ENCODE data around the gene PARVG. TPM values are rescaled to one million over a fixed set of nuclear protein-coding genes. Genes with fewer than 3 reads are reported as not detected.

Gene PARVG
- polyA plus RNA-seq, 4 donors = 1.1 to 7.0 (median 5.5) TPM

- H3K4me3 ChIP-seq (ENCODE audit: low read depth in 1 of 3, low read length in 3 of 3) = no peak overlapping the region
- DNase-seq = no peak
- H3K4me1 ChIP-seq (ENCODE audit: control insufficient read depth in 3 of 3, insufficient read depth in 2 of 3, low read depth in 1 of 3, low read length in 2 of 3) = no peaks in the 10 kb centered on the region
- no peaks in the 10 kb centered on the region for H3K9me3 ChIP-seq (ENCODE audit: control insufficient read depth in 2 of 2, insufficient read depth in 1 of 2, low read depth in 1 of 2, low read length in 1 of 2)
- 71 to 84% (median 79%) methylated on average over 2 of the region's 2 CpGs for WGBS, 3 donors
- no peak for FAIRE-seq
- H3K27me3 ChIP-seq (ENCODE audit: control insufficient read depth in 3 of 3, insufficient read depth in 3 of 3, low read length in 3 of 3) = no peaks in the 10 kb centered on the region
- H3K27ac ChIP-seq (ENCODE audit: low read depth in 1 of 3, low read length in 2 of 3) = no peak overlapping the region
- no peaks in the 10 kb centered on the region for H3K36me3 ChIP-seq (ENCODE audit: control insufficient read depth in 3 of 3, insufficient read depth in 2 of 3, low read depth in 1 of 3, low read length in 3 of 3)
These were observed 18.4 kb downstream of the PARVG start for GRCh38 chr22:44199164-44199563.

- Histone ChIP-seq H3K4me3 (ENCODE audit: low read depth in 1 of 3, low read length in 3 of 3) (no peak overlapping the region), H3K27ac (ENCODE audit: low read depth in 1 of 3, low read length in 2 of 3) (no peak overlapping the region), H3K4me1 (ENCODE audit: control insufficient read depth in 3 of 3, insufficient read depth in 2 of 3, low read depth in 1 of 3, low read length in 2 of 3) (no peaks in the 10 kb centered on the region), H3K9me3 (ENCODE audit: control insufficient read depth in 2 of 2, insufficient read depth in 1 of 2, low read depth in 1 of 2, low read length in 1 of 2) (no peaks in the 10 kb centered on the region), H3K36me3 (ENCODE audit: control insufficient read depth in 3 of 3, insufficient read depth in 2 of 3, low read depth in 1 of 3, low read length in 3 of 3) (no peaks in the 10 kb centered on the region), H3K27me3 (ENCODE audit: control insufficient read depth in 3 of 3, insufficient read depth in 3 of 3, low read length in 3 of 3) (no peaks in the 10 kb centered on the region)
- FAIRE-seq (no peak), DNase-seq (no peak)
- WGBS, 3 donors = 20 to 91% (median 77%) methylated on average over 1 to 5 of the region's 5 CpGs
These were observed 19.1 kb downstream of the PARVG start for GRCh38 chr22:44199866-44200265.

- DNase-seq (no peak), FAIRE-seq (no peak)
- Histone ChIP-seq H3K4me3 (ENCODE audit: low read depth in 1 of 3, low read length in 3 of 3) (no peak overlapping the region), H3K4me1 (ENCODE audit: control insufficient read depth in 3 of 3, insufficient read depth in 2 of 3, low read depth in 1 of 3, low read length in 2 of 3) (no peaks in the 10 kb centered on the region), H3K27me3 (ENCODE audit: control insufficient read depth in 3 of 3, insufficient read depth in 3 of 3, low read length in 3 of 3) (no peaks in the 10 kb centered on the region), H3K27ac (ENCODE audit: low read depth in 1 of 3, low read length in 2 of 3) (no peak overlapping the region), H3K9me3 (ENCODE audit: control insufficient read depth in 2 of 2, insufficient read depth in 1 of 2, low read depth in 1 of 2, low read length in 1 of 2) (no peaks in the 10 kb centered on the region), H3K36me3 (ENCODE audit: control insufficient read depth in 3 of 3, insufficient read depth in 2 of 3, low read depth in 1 of 3, low read length in 3 of 3) (no peaks in the 10 kb centered on the region)
- WGBS, 3 donors = 70 to 89% (median 80%) methylated on average over 6 of the region's 6 CpGs
These were observed 19.7 kb downstream of the PARVG start for GRCh38 chr22:44200451-44200850.

GRCh38 chr22:44200855-44201550 is 20.3 kb downstream of the PARVG start:
- Histone ChIP-seq H3K27me3 (ENCODE audit: control insufficient read depth in 3 of 3, insufficient read depth in 3 of 3, low read length in 3 of 3) (no peaks in the 10 kb centered on the region), H3K4me1 (ENCODE audit: control insufficient read depth in 3 of 3, insufficient read depth in 2 of 3, low read depth in 1 of 3, low read length in 2 of 3) (no peaks in the 10 kb centered on the region), H3K27ac (ENCODE audit: low read depth in 1 of 3, low read length in 2 of 3) (no peak overlapping the region), H3K4me3 (ENCODE audit: low read depth in 1 of 3, low read length in 3 of 3) (no peak overlapping the region), H3K9me3 (ENCODE audit: control insufficient read depth in 2 of 2, insufficient read depth in 1 of 2, low read depth in 1 of 2, low read length in 1 of 2) (no peaks in the 10 kb centered on the region), H3K36me3 (ENCODE audit: control insufficient read depth in 3 of 3, insufficient read depth in 2 of 3, low read depth in 1 of 3, low read length in 3 of 3) (no peaks in the 10 kb centered on the region)
- DNase-seq (no peak), FAIRE-seq (no peak)
- 50 to 72% (median 59%) methylated on average over 15 to 17 of the region's 17 CpGs for WGBS, 3 donors

- H3K27ac ChIP-seq (ENCODE audit: low read depth in 1 of 3, low read length in 2 of 3) = no peak overlapping the region
- no peak for FAIRE-seq
- WGBS, 3 donors = 73 to 82% (median 78%) methylated on average over 12 of the region's 12 CpGs
- DNase-seq = no peak
- H3K4me3 ChIP-seq (ENCODE audit: low read depth in 1 of 3, low read length in 3 of 3) = no peak overlapping the region
- H3K4me1 ChIP-seq (ENCODE audit: control insufficient read depth in 3 of 3, insufficient read depth in 2 of 3, low read depth in 1 of 3, low read length in 2 of 3) = no peaks in the 10 kb centered on the region
- no peaks in the 10 kb centered on the region for H3K9me3 ChIP-seq (ENCODE audit: control insufficient read depth in 2 of 2, insufficient read depth in 1 of 2, low read depth in 1 of 2, low read length in 1 of 2)
- H3K36me3 ChIP-seq (ENCODE audit: control insufficient read depth in 3 of 3, insufficient read depth in 2 of 3, low read depth in 1 of 3, low read length in 3 of 3) = no peaks in the 10 kb centered on the region
- H3K27me3 ChIP-seq (ENCODE audit: control insufficient read depth in 3 of 3, insufficient read depth in 3 of 3, low read length in 3 of 3) = no peaks in the 10 kb centered on the region
These were observed 20.9 kb downstream of the PARVG start for GRCh38 chr22:44201665-44202064.

- no peak for FAIRE-seq
- Histone ChIP-seq H3K27ac (ENCODE audit: low read depth in 1 of 3, low read length in 2 of 3) (no peak overlapping the region), H3K4me3 (ENCODE audit: low read depth in 1 of 3, low read length in 3 of 3) (no peak overlapping the region), H3K27me3 (ENCODE audit: control insufficient read depth in 3 of 3, insufficient read depth in 3 of 3, low read length in 3 of 3) (no peaks in the 10 kb centered on the region), H3K9me3 (ENCODE audit: control insufficient read depth in 2 of 2, insufficient read depth in 1 of 2, low read depth in 1 of 2, low read length in 1 of 2) (no peaks in the 10 kb centered on the region), H3K36me3 (ENCODE audit: control insufficient read depth in 3 of 3, insufficient read depth in 2 of 3, low read depth in 1 of 3, low read length in 3 of 3) (no peaks in the 10 kb centered on the region), H3K4me1 (ENCODE audit: control insufficient read depth in 3 of 3, insufficient read depth in 2 of 3, low read depth in 1 of 3, low read length in 2 of 3) (no peaks in the 10 kb centered on the region)
- 69 to 77% (median 73%) methylated on average over 11 of the region's 11 CpGs for WGBS, 3 donors
- no peak for DNase-seq
These were observed 21.6 kb downstream of the PARVG start for GRCh38 chr22:44202261-44202789.

- H3K36me3 ChIP-seq (ENCODE audit: control insufficient read depth in 3 of 3, insufficient read depth in 2 of 3, low read depth in 1 of 3, low read length in 3 of 3) = no peaks in the 10 kb centered on the region
- DNase-seq (no peak), FAIRE-seq (no peak)
- 53 to 76% (median 55%) methylated on average over 6 of the region's 6 CpGs for whole genome bisulfite sequencing, 3 donors
- no peaks in the 10 kb centered on the region for H3K4me1 ChIP-seq (ENCODE audit: control insufficient read depth in 3 of 3, insufficient read depth in 2 of 3, low read depth in 1 of 3, low read length in 2 of 3)
- H3K4me3 ChIP-seq (ENCODE audit: low read depth in 1 of 3, low read length in 3 of 3) = no peak overlapping the region
- no peaks in the 10 kb centered on the region for H3K27me3 ChIP-seq (ENCODE audit: control insufficient read depth in 3 of 3, insufficient read depth in 3 of 3, low read length in 3 of 3)
- no peak overlapping the region for H3K27ac ChIP-seq (ENCODE audit: low read depth in 1 of 3, low read length in 2 of 3)
- no peaks in the 10 kb centered on the region for H3K9me3 ChIP-seq (ENCODE audit: control insufficient read depth in 2 of 2, insufficient read depth in 1 of 2, low read depth in 1 of 2, low read length in 1 of 2)
These were observed 22.5 kb downstream of the PARVG start for GRCh38 chr22:44203203-44203602.

GRCh38 chr22:44204739-44205515 is 24.2 kb downstream of the PARVG start:
- WGBS, 3 donors = 81 to 87% (median 83%) methylated on average over 16 of the region's 16 CpGs
- FAIRE-seq = no peak

More at GRCh38 chr22:44204739-44205515, 24.2 kb downstream of the PARVG start:
- H3K9me3 ChIP-seq (ENCODE audit: control insufficient read depth in 2 of 2, insufficient read depth in 1 of 2, low read depth in 1 of 2, low read length in 1 of 2) = no peaks in the 10 kb centered on the region
- no peaks in the 10 kb centered on the region for H3K27me3 ChIP-seq (ENCODE audit: control insufficient read depth in 3 of 3, insufficient read depth in 3 of 3, low read length in 3 of 3)
- no peaks in the 10 kb centered on the region for H3K36me3 ChIP-seq (ENCODE audit: control insufficient read depth in 3 of 3, insufficient read depth in 2 of 3, low read depth in 1 of 3, low read length in 3 of 3)
- no peak for DNase-seq
- H3K4me3 ChIP-seq (ENCODE audit: low read depth in 1 of 3, low read length in 3 of 3) = no peak overlapping the region
- H3K4me1 ChIP-seq (ENCODE audit: control insufficient read depth in 3 of 3, insufficient read depth in 2 of 3, low read depth in 1 of 3, low read length in 2 of 3) = no peaks in the 10 kb centered on the region
- H3K27ac ChIP-seq (ENCODE audit: low read depth in 1 of 3, low read length in 2 of 3) = no peak overlapping the region
